ENCODE data around the gene CYTL1.

DNA sequence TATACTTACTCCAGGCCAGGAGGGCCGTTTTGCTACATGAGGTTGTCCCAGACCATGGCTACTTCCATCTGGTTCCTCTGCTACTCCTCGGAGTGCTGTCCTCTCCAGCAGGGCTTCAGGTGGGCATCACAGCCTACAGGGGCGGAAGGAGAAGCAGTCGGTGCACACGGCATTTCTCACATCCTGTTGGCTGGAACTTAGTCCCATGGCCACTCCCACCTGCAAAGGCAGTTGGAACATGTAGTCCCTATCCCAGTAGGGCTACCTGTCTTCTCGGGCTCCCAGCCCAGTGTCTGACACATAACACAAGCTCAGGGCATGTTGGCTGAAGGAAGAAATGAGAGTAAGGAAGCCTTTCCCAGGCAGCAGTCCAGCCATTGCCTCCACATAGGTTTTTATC, 24.3 kb upstream of the CYTL1 start:
- TF ChIP-seq, protein P1, sequence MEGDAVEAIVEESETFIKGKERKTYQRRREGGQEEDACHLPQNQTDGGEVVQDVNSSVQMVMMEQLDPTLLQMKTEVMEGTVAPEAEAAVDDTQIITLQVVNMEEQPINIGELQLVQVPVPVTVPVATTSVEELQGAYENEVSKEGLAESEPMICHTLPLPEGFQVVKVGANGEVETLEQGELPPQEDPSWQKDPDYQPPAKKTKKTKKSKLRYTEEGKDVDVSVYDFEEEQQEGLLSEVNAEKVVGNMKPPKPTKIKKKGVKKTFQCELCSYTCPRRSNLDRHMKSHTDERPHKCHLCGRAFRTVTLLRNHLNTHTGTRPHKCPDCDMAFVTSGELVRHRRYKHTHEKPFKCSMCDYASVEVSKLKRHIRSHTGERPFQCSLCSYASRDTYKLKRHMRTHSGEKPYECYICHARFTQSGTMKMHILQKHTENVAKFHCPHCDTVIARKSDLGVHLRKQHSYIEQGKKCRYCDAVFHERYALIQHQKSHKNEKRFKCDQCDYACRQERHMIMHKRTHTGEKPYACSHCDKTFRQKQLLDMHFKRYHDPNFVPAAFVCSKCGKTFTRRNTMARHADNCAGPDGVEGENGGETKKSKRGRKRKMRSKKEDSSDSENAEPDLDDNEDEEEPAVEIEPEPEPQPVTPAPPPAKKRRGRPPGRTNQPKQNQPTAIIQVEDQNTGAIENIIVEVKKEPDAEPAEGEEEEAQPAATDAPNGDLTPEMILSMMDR (IDR thresholded peaks at IDR 0.05): no peak
- TF ChIP-seq POLR2A (IDR thresholded peaks at IDR 0.05): no peak
- TF ChIP-seq EP300 (IDR thresholded peaks at IDR 0.05): no peak

Measured in tibial nerve (tissue), 4 donors.